Measurements from ENCODE around the gene MRPS31.

DNA sequence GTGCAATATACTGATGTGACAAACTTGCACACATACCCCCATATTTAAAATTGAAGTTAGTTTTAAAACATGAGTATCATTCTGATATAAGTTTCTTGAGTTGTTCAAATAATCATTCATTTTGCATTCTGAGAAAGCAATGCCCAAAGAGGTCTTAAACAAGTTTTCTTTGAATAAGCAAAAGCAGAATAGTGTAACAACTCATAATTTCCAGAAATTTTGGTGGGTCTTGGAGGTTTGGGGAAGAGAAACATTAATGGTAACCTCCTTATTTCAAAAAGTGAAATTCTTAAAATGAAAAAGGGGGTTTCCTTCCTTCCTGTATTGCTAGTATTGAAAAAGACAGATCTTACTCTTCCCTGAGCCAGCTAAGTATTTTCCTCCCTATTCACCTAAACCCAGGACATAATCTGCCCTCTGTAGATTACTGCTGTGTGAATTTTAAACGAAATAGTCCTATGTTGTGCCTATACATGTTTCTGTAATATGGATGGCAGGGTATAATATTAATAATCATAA is 48.9 kb upstream of the MRPS31 start:
- TF ChIP-seq, protein P1, sequence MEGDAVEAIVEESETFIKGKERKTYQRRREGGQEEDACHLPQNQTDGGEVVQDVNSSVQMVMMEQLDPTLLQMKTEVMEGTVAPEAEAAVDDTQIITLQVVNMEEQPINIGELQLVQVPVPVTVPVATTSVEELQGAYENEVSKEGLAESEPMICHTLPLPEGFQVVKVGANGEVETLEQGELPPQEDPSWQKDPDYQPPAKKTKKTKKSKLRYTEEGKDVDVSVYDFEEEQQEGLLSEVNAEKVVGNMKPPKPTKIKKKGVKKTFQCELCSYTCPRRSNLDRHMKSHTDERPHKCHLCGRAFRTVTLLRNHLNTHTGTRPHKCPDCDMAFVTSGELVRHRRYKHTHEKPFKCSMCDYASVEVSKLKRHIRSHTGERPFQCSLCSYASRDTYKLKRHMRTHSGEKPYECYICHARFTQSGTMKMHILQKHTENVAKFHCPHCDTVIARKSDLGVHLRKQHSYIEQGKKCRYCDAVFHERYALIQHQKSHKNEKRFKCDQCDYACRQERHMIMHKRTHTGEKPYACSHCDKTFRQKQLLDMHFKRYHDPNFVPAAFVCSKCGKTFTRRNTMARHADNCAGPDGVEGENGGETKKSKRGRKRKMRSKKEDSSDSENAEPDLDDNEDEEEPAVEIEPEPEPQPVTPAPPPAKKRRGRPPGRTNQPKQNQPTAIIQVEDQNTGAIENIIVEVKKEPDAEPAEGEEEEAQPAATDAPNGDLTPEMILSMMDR (IDR thresholded peaks at IDR 0.05; ENCODE audit: low read length), result no peak
- TF ChIP-seq EZH2phosphoT487 (IDR thresholded peaks at IDR 0.05; ENCODE audit: low read length) (no peak), EZH2 (optimal IDR thresholded peaks at IDR 0.05; ENCODE audit: low read depth, low read length) (no peak)
